ENCODE results near the gene LENG1. TPM values are rescaled to one million over a fixed set of nuclear protein-coding genes. Genes with fewer than 3 reads are reported as not detected.

LENG1 gene
- total RNA-seq, 2 experiments from 2014 or later, result 4.7 to 5.6 TPM

DNA sequence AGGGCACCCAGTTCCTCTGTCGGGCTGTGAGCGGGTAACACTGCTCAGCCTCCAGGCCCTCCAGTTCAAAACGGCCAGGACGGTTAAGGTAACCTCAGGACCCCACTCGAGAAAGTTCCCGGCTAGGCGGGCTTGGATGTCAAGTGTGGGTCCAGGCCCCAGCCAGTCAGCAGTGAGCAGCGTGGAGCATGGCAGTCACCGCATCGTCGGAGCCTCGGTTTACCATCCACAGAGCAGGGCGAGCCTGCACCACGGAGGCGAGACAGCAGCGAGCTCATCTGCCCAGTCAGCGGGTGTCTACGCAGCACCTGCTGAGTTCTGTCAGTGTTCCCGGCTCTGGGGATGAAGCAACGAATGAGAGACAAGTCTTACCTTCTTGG lies 29.9 kb downstream of the LENG1 start:
- Mint-ChIP-seq H3K4me1 (ENCODE audit: low read depth) (peaks cover 5% of the 10 kb centered on the region), H3K27ac (no peak overlapping the region), H3K36me3 (ENCODE audit: low read depth) (peaks cover 15% of the 10 kb centered on the region), H3K27me3 (ENCODE audit: low read depth) (no peaks in the 10 kb centered on the region), H3K9me3 (no peaks in the 10 kb centered on the region), H3K4me3 (no peak overlapping the region)
- CTCF ChIA-PET, result no interaction called here
- no peak for DNase-seq
- intact Hi-C loops (cut with micrococcal nuclease), result no loop called here

DNA sequence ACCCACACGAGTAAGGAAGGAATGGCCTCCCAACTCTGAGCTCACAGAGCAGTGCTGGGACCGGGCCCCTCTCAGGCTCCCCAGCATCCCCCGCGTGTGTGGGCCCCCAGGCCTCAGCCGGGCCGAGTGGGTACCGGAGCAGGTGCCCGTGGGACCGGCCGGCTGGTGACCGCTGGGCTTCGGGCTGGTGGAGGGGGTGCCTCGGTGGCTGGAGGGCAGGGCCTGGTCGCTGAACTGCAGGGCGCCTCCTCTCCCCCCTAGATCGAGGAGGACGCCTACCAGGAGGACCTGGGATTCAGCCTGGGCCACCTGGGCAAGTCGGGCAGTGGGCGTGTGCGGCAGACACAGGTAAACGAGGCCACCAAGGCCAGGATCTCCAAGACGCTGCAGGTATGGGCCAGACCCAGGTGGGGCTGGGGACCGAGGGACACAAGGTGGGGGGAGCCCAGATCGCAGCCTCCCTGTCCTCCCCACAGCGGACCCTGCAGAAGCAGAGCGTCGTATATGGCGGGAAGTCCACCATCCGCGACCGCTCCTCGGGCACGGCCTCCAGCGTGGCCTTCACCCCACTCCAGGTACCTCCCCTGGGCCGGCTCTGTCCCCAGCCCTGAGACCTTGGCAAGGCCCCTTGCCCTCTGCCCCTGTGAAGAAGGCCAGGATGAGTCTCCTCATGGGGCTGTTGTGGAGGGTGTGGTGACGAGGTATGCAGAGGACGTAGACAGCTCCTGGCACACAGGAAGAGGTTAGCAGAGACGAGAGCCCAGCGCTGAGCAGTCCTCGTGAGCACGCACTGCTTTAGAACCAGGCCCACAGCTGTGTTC lies 30.5 kb downstream of the LENG1 start:
- no peaks in the 10 kb centered on the region for H3K4me1 Mint-ChIP-seq (ENCODE audit: low read depth)
- no peak overlapping the region for H3K4me3 Mint-ChIP-seq
- no peaks in the 10 kb centered on the region for H3K9me3 Mint-ChIP-seq
- H3K36me3 Mint-ChIP-seq (ENCODE audit: low read depth), result peaks cover 15% of the 10 kb centered on the region
- CTCF ChIA-PET, result no interaction called here
- intact Hi-C loops (cut with micrococcal nuclease), result no loop called here
- H3K27me3 Mint-ChIP-seq (ENCODE audit: low read depth), result no peaks in the 10 kb centered on the region
- no peak for DNase-seq
- no peak overlapping the region for H3K27ac Mint-ChIP-seq

DNA sequence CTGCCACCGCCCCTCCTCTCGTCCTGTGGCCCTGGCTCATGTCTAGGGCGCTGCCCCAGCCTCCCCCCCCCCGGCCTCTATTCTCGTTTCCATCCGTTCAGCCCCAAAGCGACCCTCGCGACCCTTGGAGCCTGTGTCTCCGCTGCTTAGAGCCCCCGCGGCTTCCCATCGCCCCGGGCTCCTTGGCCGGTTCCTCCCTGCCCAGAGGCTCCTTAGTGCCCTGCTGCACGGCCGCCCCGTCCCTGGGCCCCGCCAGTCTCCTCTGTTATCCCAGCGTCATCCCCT lies 31.1 kb downstream of the LENG1 start:
- H3K4me3 Mint-ChIP-seq, result no peak overlapping the region
- no peaks in the 10 kb centered on the region for H3K4me1 Mint-ChIP-seq (ENCODE audit: low read depth)
- no peak for DNase-seq
- CTCF ChIA-PET, result no interaction called here
- no peaks in the 10 kb centered on the region for H3K27me3 Mint-ChIP-seq (ENCODE audit: low read depth)
- H3K27ac Mint-ChIP-seq, result no peak overlapping the region
- peaks cover 17% of the 10 kb centered on the region for H3K36me3 Mint-ChIP-seq (ENCODE audit: low read depth)
- H3K9me3 Mint-ChIP-seq, result no peaks in the 10 kb centered on the region
- intact Hi-C loops (cut with micrococcal nuclease), result no loop called here

DNA sequence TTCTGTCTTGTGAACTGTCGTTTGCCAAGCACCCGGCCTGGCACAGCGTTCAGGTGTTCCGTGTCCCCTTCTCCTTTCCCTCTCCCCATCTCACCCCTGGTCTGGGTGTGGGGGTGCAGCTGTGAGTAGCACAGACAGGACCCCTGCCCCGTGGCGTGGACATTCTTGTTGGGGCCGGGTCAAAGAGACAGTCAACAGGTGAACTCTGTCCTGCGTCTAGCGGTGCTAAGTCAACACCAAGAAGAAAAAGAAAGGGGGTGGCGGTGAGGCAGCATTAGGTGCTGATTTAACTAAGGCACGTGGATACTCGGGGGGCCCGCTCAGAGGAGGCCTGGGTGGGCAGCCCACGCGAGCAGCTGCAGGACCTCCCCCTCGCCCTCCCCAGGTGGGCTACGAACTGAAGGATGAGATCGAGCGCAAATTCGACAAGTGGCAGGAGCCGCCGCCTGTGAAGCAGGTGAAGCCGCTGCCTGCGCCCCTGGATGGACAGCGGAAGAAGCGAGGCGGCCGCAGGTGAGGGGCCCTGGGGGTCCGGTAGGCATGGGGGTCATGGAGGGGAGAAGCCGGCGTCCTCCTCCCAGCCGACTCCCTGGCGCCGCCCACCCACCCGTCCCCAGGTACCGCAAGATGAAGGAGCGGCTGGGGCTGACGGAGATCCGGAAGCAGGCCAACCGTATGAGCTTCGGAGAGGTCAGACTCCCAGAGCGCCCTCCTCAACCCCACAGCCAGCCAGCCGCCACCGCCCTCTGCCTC lies 31.7 kb downstream of the LENG1 start:
- no peak overlapping the region for H3K4me3 Mint-ChIP-seq
- H3K4me1 Mint-ChIP-seq (ENCODE audit: low read depth), result no peaks in the 10 kb centered on the region
- CTCF ChIA-PET, result no interaction called here
- peaks cover 19% of the 10 kb centered on the region for H3K36me3 Mint-ChIP-seq (ENCODE audit: low read depth)
- no peak overlapping the region for H3K27ac Mint-ChIP-seq
- DNase-seq, result no peak
- intact Hi-C loops (cut with micrococcal nuclease), result no loop called here
- H3K9me3 Mint-ChIP-seq, result no peaks in the 10 kb centered on the region
- H3K27me3 Mint-ChIP-seq (ENCODE audit: low read depth), result no peaks in the 10 kb centered on the region

DNA sequence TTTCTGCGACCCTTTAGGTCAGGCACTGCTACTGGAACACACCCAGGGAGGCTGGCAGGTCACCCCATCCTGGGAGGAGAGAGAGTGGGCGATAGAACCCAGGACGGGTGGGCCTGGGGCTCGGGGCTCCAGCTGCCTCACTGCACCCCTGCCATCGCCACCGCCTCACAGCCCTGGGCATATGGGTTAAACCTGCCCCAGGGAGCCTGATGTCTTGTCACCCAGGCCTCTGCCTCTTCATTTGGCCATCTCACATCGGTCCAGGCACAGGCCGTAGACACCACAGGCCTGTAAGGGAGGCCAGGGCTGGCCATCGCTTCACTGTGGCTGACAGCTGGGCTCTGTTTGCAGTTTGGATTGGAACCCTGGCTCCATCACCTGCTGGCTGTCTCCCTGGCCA lies 33.8 kb downstream of the LENG1 start:
- intact Hi-C loops (cut with micrococcal nuclease), result no loop called here
- Mint-ChIP-seq H3K4me1 (ENCODE audit: low read depth) (no peaks in the 10 kb centered on the region), H3K4me3 (no peak overlapping the region), H3K27me3 (ENCODE audit: low read depth) (no peaks in the 10 kb centered on the region), H3K27ac (no peak overlapping the region), H3K9me3 (no peaks in the 10 kb centered on the region), H3K36me3 (ENCODE audit: low read depth) (peaks cover 28% of the 10 kb centered on the region)
- no peak for DNase-seq
- CTCF ChIA-PET, result no interaction called here

DNA sequence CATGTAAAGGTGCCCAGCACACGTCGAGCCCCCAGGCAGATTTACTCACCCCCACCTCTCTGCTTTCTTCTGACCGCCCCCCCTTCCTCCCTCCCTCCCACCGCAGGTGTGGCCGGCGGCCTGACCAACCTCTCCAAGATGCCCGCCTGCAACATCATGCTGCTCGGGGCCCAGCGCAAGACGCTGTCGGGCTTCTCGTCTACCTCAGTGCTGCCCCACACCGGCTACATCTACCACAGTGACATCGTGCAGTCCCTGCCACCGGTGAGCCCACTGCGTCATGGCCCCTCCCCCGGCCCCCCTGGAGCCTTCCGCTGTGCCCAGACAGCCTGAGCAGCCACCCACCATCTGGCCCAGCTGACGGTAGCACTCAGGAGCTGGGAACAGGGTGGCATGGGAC lies 35.1 kb downstream of the LENG1 start:
- H3K4me1 Mint-ChIP-seq (ENCODE audit: low read depth), result no peaks in the 10 kb centered on the region
- H3K27ac Mint-ChIP-seq, result no peak overlapping the region
- H3K27me3 Mint-ChIP-seq (ENCODE audit: low read depth), result no peaks in the 10 kb centered on the region
- CTCF ChIA-PET, result no interaction called here
- no peaks in the 10 kb centered on the region for H3K9me3 Mint-ChIP-seq
- peaks cover 30% of the 10 kb centered on the region for H3K36me3 Mint-ChIP-seq (ENCODE audit: low read depth)
- intact Hi-C loops (cut with micrococcal nuclease), result no loop called here
- H3K4me3 Mint-ChIP-seq, result no peak overlapping the region
- no peak for DNase-seq

DNA sequence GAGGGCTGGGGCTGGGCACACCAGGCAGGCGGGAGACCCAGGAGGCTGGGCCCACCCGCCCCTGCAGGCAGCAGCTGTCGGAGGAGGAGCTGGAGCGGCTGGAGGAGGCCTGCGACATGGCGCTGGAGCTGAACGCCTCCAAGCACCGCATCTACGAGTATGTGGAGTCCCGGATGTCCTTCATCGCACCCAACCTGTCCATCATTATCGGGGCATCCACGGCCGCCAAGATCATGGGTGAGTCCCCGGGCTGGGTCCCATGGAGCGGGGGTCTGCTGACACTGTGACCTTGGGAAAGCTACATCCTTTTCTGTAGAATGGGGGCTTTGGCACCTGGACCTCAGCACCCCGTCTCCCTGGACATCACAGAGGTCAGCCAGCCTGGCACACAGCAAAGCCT lies 35.8 kb downstream of the LENG1 start:
- intact Hi-C loops (cut with micrococcal nuclease), result no loop called here
- no peak overlapping the region for H3K27ac Mint-ChIP-seq
- no peaks in the 10 kb centered on the region for H3K27me3 Mint-ChIP-seq (ENCODE audit: low read depth)
- CTCF ChIA-PET, result no interaction called here
- H3K36me3 Mint-ChIP-seq (ENCODE audit: low read depth), result peaks cover 29% of the 10 kb centered on the region
- H3K4me1 Mint-ChIP-seq (ENCODE audit: low read depth), result no peaks in the 10 kb centered on the region
- DNase-seq, result no peak
- H3K4me3 Mint-ChIP-seq, result no peak overlapping the region
- no peaks in the 10 kb centered on the region for H3K9me3 Mint-ChIP-seq

DNA sequence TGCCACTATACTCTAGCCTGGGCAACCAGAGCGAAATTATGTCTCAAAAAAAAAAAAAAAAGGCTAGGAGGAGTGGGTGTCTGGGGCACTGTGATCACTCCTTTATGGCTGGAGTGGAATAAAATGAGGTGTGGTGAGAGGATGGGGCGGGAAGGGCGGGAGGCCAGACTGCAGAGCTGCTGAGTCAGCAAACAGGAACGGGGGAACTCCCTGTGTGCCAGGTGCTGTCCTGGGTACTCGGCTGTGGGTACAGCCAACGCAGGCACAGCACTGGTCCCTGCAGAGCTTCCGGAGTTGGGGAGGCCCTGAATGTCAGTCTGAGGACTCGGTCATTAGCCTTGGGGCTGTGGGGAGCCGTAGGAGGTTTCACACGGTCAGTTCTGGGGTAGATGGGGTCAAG lies 38.3 kb downstream of the LENG1 start:
- H3K27me3 Mint-ChIP-seq (ENCODE audit: low read depth), result no peaks in the 10 kb centered on the region
- intact Hi-C loops (cut with micrococcal nuclease), result no loop called here
- no peaks in the 10 kb centered on the region for H3K9me3 Mint-ChIP-seq
- H3K36me3 Mint-ChIP-seq (ENCODE audit: low read depth), result peaks cover 22% of the 10 kb centered on the region
- no peak overlapping the region for H3K27ac Mint-ChIP-seq
- peaks cover 13% of the 10 kb centered on the region for H3K4me1 Mint-ChIP-seq (ENCODE audit: low read depth)
- no peak for DNase-seq
- no peak overlapping the region for H3K4me3 Mint-ChIP-seq
- CTCF ChIA-PET, result no interaction called here

DNA sequence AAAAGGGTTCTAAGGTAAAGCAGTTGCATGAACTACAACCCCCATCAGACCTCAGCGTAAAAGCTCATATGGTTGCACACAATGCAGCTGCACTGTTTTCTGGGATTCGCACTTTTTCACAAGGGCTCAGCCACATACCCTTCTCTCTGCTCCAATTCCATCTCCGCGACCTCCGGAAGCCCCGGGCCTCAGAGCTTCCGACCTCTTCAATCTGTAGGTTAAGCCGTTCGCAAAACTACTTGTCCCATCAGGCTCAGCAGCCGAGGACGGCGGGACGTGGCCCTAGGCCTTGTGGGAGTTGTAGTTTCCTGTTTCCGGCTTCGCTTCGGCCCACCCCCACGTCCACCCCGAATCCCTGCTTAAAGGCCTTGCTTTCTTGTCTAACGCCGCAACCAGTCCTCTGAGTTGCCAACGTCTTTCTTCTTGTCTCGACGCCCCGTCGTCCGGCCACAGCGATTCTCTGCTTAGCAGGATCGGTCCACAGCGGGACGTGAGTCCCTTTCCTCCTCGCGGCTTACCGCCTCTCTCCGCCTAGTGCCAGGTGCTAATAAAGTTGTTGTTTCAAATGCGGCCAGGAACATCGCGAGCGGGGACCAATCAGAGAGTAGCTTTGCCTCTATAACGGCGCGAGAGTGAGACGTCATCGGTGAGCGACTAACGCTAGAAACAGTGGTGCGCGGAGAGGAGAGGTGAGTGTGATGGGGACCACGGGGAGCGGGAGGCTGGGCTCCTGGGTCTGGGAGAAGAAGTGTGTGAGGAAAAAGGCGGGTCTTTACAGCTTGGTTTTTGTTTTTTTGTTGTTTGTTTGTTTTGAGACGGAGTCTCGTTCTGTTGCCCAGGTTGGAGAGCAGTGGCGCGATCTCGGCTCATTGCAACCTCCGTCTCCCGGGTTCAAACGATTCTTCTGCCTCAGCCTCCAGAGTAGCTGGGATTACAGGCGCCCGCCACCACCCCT lies 44.1 kb downstream of the LENG1 start, which contains the start of the genes PRPF31 and TFPT:
Gene PRPF31 (plus strand): TSS at position 646 of the 955 bp plus-strand sequence. CDS start 2,525 bp downstream, outside the sequence.
Gene TFPT (minus strand): TSS at position 549 of the 955 bp plus-strand sequence. CDS start 388 bp downstream, at position 161.
- Mint-ChIP-seq H3K9me3 (no peaks in the 10 kb centered on the region), H3K36me3 (ENCODE audit: low read depth) (peaks cover 31% of the 10 kb centered on the region), H3K27me3 (ENCODE audit: low read depth) (no peaks in the 10 kb centered on the region), H3K4me3 (peak within 1 kb of the TSS; percentile 90), H3K4me1 (ENCODE audit: low read depth) (peaks cover 30% of the 10 kb centered on the region), H3K27ac (peak within 1 kb of the TSS; percentile 97)
- intact Hi-C loops (cut with micrococcal nuclease), result loop anchor here (1.0 to 5.0 kb wide), 6 partner anchors 13 to 347 kb away; partner anchors contain the start of genes CNOT3, LENG1, LENG8 and LENG9
- peak; percentile 99 for DNase-seq
- CTCF ChIA-PET, result no interaction called here

DNA sequence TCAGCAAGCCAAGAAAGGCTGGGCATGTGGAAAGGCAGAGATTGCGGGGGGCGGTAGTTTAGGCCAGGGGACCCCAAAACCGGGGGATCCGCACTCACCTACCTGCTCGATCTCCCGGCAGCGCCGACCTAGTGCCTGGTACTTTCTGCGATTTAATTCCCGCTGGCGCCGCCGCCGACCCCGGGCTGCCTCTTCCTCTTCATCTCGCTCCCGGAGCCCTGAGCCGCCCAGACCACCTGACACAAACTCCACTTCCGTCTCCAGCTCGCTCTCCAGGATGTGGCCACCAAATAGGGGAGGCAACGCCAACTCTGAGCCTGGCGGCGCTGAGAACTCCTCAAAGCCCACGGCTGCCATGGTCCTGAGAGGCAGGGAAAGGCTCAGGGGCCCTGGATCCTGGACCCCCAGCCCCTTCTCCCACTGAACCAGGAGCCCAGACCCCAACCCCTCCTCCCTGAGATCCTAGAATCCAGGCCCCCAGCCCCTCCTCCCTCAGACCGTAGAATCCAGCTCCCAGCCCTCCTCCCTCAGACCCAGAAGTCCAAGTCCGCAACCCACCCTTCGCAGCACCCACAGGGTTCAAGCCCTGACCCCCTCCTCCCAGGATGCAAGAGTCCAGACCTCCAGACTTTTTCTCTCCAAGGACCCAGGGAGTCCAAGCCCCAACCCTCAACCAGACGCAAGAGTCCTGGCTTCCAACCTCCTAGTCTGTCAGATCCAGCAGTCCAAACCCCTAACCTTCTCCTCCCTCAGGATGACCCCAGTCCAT lies 45.0 kb downstream of the LENG1 start:
- H3K4me1 Mint-ChIP-seq (ENCODE audit: low read depth), result peaks cover 33% of the 10 kb centered on the region
- intact Hi-C loops (cut with micrococcal nuclease), result loop anchor here (1.0 to 5.0 kb wide), 6 partner anchors 12 to 348 kb away; partner anchors contain the start of genes CNOT3, LENG1, LENG8 and LENG9
- H3K36me3 Mint-ChIP-seq (ENCODE audit: low read depth), result peaks cover 29% of the 10 kb centered on the region
- peak overlapping the region; percentile 97 for H3K27ac Mint-ChIP-seq
- peak overlapping the region; percentile 90 for H3K4me3 Mint-ChIP-seq
- peak; percentile 70 for DNase-seq
- no peaks in the 10 kb centered on the region for H3K9me3 Mint-ChIP-seq
- CTCF ChIA-PET, result no interaction called here
- no peaks in the 10 kb centered on the region for H3K27me3 Mint-ChIP-seq (ENCODE audit: low read depth)

DNA sequence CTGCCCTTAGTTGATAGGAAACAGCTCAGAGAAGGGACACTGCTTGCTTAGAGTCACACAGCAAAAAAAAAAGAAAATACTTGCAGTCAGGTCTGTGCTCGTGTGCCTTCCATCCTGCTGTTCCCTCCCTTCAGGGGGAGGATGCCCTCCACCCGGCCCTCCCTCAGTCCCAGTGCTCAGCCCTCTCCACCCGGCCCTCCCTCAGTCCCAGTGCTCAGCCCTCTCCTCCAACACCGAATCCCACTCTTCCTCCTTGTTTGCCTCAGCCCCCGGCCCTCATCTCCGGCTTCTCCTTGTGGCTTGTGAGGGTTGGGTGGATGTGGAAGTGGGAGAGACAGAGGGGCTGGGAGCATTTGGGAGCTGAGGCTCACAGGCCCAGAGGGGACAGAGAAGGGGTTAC lies 49.9 kb downstream of the LENG1 start:
- CTCF ChIA-PET, result no interaction called here
- no peaks in the 10 kb centered on the region for H3K9me3 Mint-ChIP-seq
- H3K27me3 Mint-ChIP-seq (ENCODE audit: low read depth), result no peaks in the 10 kb centered on the region
- intact Hi-C loops (cut with micrococcal nuclease), result no loop called here
- H3K4me3 Mint-ChIP-seq, result no peak overlapping the region
- H3K36me3 Mint-ChIP-seq (ENCODE audit: low read depth), result peaks cover 37% of the 10 kb centered on the region
- peaks cover 26% of the 10 kb centered on the region for H3K4me1 Mint-ChIP-seq (ENCODE audit: low read depth)
- no peak overlapping the region for H3K27ac Mint-ChIP-seq
- DNase-seq, result no peak

DNA sequence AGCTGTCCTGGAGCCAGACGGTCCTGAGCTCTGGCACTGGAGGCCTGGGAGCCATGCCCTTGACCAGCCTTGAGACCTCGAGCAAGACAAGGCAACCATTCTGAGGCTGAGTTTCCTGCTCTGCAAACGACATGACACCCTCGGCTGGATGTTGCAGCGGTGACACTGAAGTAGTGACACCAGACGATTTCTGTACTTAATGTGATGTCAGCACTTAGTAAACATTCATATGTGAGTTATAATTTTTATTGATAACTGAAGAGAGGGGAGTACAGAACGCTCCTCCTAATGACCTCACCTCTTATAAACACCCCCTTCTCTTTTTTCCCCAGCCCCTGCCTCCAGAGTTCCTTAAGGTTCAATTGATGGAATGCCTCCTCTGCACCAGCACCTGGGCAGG lies 51.0 kb downstream of the LENG1 start:
- CTCF ChIA-PET, result no interaction called here
- intact Hi-C loops (cut with micrococcal nuclease), result no loop called here
- Mint-ChIP-seq H3K27ac (no peak overlapping the region), H3K36me3 (ENCODE audit: low read depth) (peaks cover 31% of the 10 kb centered on the region), H3K4me3 (no peak overlapping the region), H3K27me3 (ENCODE audit: low read depth) (no peaks in the 10 kb centered on the region), H3K9me3 (no peaks in the 10 kb centered on the region), H3K4me1 (ENCODE audit: low read depth) (peaks cover 28% of the 10 kb centered on the region)
- no peak for DNase-seq
